ENCODE results near the gene RUSF1. TPM values are rescaled to one million over a fixed set of nuclear protein-coding genes. Genes with fewer than 3 reads are reported as not detected.

The RUSF1 gene
- total RNA-seq, 1 donor: 48.5 TPM

GRCh38 chr16:31501966-31502348 is 6.2 kb downstream of the RUSF1 start:
- peaks cover 16% of the 10 kb centered on the region for H3K4me1 ChIP-seq (ENCODE audit: insufficient read depth, low read length)
- peaks cover 24% of the 10 kb centered on the region for H3K79me2 ChIP-seq (ENCODE audit: insufficient read depth, low read length)
- no peak overlapping the region for H3K4me3 ChIP-seq (ENCODE audit: insufficient read depth, low read length)
- H3K36me3 ChIP-seq (ENCODE audit: insufficient read depth, low read length): peaks cover 36% of the 10 kb centered on the region
- no peak overlapping the region for H3K27ac ChIP-seq (ENCODE audit: low read depth, low read length)
- no peaks in the 10 kb centered on the region for H3K27me3 ChIP-seq (ENCODE audit: insufficient read depth, low read length)
- H3K4me2 ChIP-seq (ENCODE audit: insufficient read depth, low read length): no peak overlapping the region
- TF ChIP-seq CTCF (IDR thresholded peaks at IDR 0.05; ENCODE audit: extremely low read depth, low read depth, low read length): no peak
- peaks cover 13% of the 10 kb centered on the region for H4K20me1 ChIP-seq (ENCODE audit: insufficient read depth, low read length)
- DNase-seq (ENCODE audit: insufficient read length, low spot score, missing footprints): no peak
- H2AFZ ChIP-seq (ENCODE audit: low read length): no peak overlapping the region
- no peaks in the 10 kb centered on the region for H3K9me3 ChIP-seq (ENCODE audit: low read depth, low read length)

- Histone ChIP-seq H3K4me2 (ENCODE audit: insufficient read depth, low read length) (no peak overlapping the region), H3K4me3 (ENCODE audit: insufficient read depth, low read length) (no peak overlapping the region), H3K4me1 (ENCODE audit: insufficient read depth, low read length) (peaks cover 12% of the 10 kb centered on the region), H2AFZ (ENCODE audit: low read length) (no peak overlapping the region), H3K9me3 (ENCODE audit: low read depth, low read length) (no peaks in the 10 kb centered on the region), H3K27ac (ENCODE audit: low read depth, low read length) (no peak overlapping the region), H3K36me3 (ENCODE audit: insufficient read depth, low read length) (peaks cover 37% of the 10 kb centered on the region), H3K79me2 (ENCODE audit: insufficient read depth, low read length) (peaks cover 18% of the 10 kb centered on the region), H3K27me3 (ENCODE audit: insufficient read depth, low read length) (no peaks in the 10 kb centered on the region), H4K20me1 (ENCODE audit: insufficient read depth, low read length) (peaks cover 13% of the 10 kb centered on the region)
- DNase-seq (ENCODE audit: insufficient read length, low spot score, missing footprints): no peak
- TF ChIP-seq CTCF (IDR thresholded peaks at IDR 0.05; ENCODE audit: extremely low read depth, low read depth, low read length): no peak
Observed at GRCh38 chr16:31501226-31501965, 6.8 kb downstream of the RUSF1 start.

- Histone ChIP-seq H4K20me1 (ENCODE audit: insufficient read depth, low read length) (peaks cover 13% of the 10 kb centered on the region), H3K4me2 (ENCODE audit: insufficient read depth, low read length) (no peak overlapping the region), H3K36me3 (ENCODE audit: insufficient read depth, low read length) (peaks cover 37% of the 10 kb centered on the region), H3K4me1 (ENCODE audit: insufficient read depth, low read length) (peaks cover 9% of the 10 kb centered on the region), H3K27ac (ENCODE audit: low read depth, low read length) (no peak overlapping the region), H3K27me3 (ENCODE audit: insufficient read depth, low read length) (no peaks in the 10 kb centered on the region), H3K9me3 (ENCODE audit: low read depth, low read length) (no peaks in the 10 kb centered on the region), H3K4me3 (ENCODE audit: insufficient read depth, low read length) (no peak overlapping the region), H2AFZ (ENCODE audit: low read length) (no peak overlapping the region), H3K79me2 (ENCODE audit: insufficient read depth, low read length) (peaks cover 14% of the 10 kb centered on the region)
- DNase-seq (ENCODE audit: insufficient read length, low spot score, missing footprints): no peak
- no peak for TF ChIP-seq CTCF (IDR thresholded peaks at IDR 0.05; ENCODE audit: extremely low read depth, low read depth, low read length)
Observed at GRCh38 chr16:31499928-31500327, 8.3 kb downstream of the RUSF1 start.

- Histone ChIP-seq H3K9me3 (ENCODE audit: low read depth, low read length) (no peaks in the 10 kb centered on the region), H3K36me3 (ENCODE audit: insufficient read depth, low read length) (peaks cover 38% of the 10 kb centered on the region), H2AFZ (ENCODE audit: low read length) (no peak overlapping the region), H4K20me1 (ENCODE audit: insufficient read depth, low read length) (peaks cover 13% of the 10 kb centered on the region), H3K79me2 (ENCODE audit: insufficient read depth, low read length) (peaks cover 14% of the 10 kb centered on the region), H3K4me3 (ENCODE audit: insufficient read depth, low read length) (no peak overlapping the region), H3K27ac (ENCODE audit: low read depth, low read length) (no peak overlapping the region), H3K4me1 (ENCODE audit: insufficient read depth, low read length) (peaks cover 9% of the 10 kb centered on the region), H3K27me3 (ENCODE audit: insufficient read depth, low read length) (no peaks in the 10 kb centered on the region), H3K4me2 (ENCODE audit: insufficient read depth, low read length) (no peak overlapping the region)
- TF ChIP-seq CTCF (IDR thresholded peaks at IDR 0.05; ENCODE audit: extremely low read depth, low read depth, low read length): no peak
- DNase-seq (ENCODE audit: insufficient read length, low spot score, missing footprints): no peak
Observed at GRCh38 chr16:31498493-31498892, 9.7 kb downstream of the RUSF1 start.
